ENCODE results near the gene PTPRM.

GRCh38 chr18:7608781-7609201 lies 41.7 kb downstream of the PTPRM start:
- no peak for TF ChIP-seq CTCF (conservative IDR thresholded peaks at IDR 0.05; ENCODE audit: low read depth, low read length)
- no peak for TF ChIP-seq EZH2 (IDR thresholded peaks at IDR 0.05; ENCODE audit: borderline replicate concordance, low read depth, low read length, poor library complexity, severe bottlenecking)
